HEK293T (cell line): ENCODE measurements around the gene WNT3A.

Experiments
- BHLHE40 ChIP-seq: fragments of 450-650 bp; IDR thresholded peaks from 2 replicates; pipeline ENCODE4 v1.6.1; 2016; ENCODE audit warnings: mild to moderate bottlenecking, moderate library complexity, borderline replicate concordance
- CTBP1 ChIP-seq: fragments of 450-650 bp; IDR thresholded peaks from 2 replicates; pipeline ENCODE4 v1.6.1; 2016; ENCODE audit warnings: borderline replicate concordance
- ELF4 ChIP-seq: fragments of 450-650 bp; IDR thresholded peaks from 2 replicates; pipeline ENCODE4 v1.6.1; 2017; ENCODE audit warnings: antibody characterized with exemption
- FOXA1 ChIP-seq: fragments of 450-650 bp; IDR thresholded peaks from 2 replicates; pipeline ENCODE4 v1.6.1; 2016; ENCODE audit warnings: mild to moderate bottlenecking
- FOXK2 ChIP-seq: fragments of 450-650 bp; IDR thresholded peaks from 2 replicates; pipeline ENCODE4 v1.6.1; 2016; ENCODE audit warnings: mild to moderate bottlenecking
- FOXM1 ChIP-seq: fragments of 450-650 bp; IDR thresholded peaks from 2 replicates; pipeline ENCODE4 v1.6.1; 2017; ENCODE audit warnings: mild to moderate bottlenecking, borderline replicate concordance
- HDGF ChIP-seq: fragments of 450-650 bp; IDR thresholded peaks from 2 replicates; pipeline ENCODE4 v1.6.1; 2017; ENCODE audit warnings: antibody characterized with exemption, borderline replicate concordance
- L3MBTL2 ChIP-seq: fragments of 450-650 bp; conservative IDR thresholded peaks from 2 replicates; pipeline ENCODE4 v1.6.1; 2016; ENCODE audit warnings: mild to moderate bottlenecking
- LEF1 ChIP-seq: fragments of 450-650 bp; IDR thresholded peaks from 2 replicates; pipeline ENCODE4 v1.6.1; 2017; ENCODE audit warnings: mild to moderate bottlenecking, borderline replicate concordance
- NFRKB ChIP-seq: fragments of 450-650 bp; IDR thresholded peaks from 2 replicates; pipeline ENCODE4 v1.6.1; 2016; ENCODE audit warnings: mild to moderate bottlenecking, moderate library complexity
- SP1 ChIP-seq: fragments of 450-650 bp; IDR thresholded peaks from 2 replicates; pipeline ENCODE4 v1.6.1; 2017
- SUZ12 ChIP-seq: fragments of 450-650 bp; IDR thresholded peaks from 2 replicates; pipeline ENCODE4 v1.6.1; 2016; ENCODE audit warnings: mild to moderate bottlenecking
- ZNF384 ChIP-seq: fragments of 450-650 bp; IDR thresholded peaks from 2 replicates; pipeline ENCODE4 v1.6.1; 2016

DNA sequence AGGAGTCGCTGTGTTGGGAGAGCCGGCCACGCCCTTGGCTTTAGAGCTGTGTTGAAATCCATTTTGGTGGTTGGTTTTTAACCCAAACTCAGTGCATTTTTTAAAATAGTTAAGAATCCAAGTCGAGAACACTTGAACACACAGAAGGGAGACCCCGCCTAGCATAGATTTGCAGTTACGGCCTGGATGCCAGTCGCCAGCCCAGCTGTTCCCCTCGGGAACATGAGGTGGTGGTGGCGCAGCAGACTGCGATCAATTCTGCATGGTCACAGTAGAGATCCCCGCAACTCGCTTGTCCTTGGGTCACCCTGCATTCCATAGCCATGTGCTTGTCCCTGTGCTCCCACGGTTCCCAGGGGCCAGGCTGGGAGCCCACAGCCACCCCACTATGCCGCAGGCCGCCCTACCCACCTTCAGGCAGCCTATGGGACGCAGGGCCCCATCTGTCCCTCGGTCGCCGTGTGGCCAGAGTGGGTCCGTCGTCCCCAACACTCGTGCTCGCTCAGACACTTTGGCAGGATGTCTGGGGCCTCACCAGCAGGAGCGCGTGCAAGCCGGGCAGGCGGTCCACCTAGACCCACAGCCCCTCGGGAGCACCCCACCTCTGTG is 91.6 kb downstream of the WNT3A start:
- TF ChIP-seq BHLHE40 (no peak), SP1 (no peak), NFRKB (no peak), SUZ12 (no peak), FOXM1 (no peak), HDGF (no peak), FOXK2 (no peak), FOXA1 (no peak), ZNF384 (no peak), CTBP1 (no peak), L3MBTL2 (no peak), LEF1 (no peak), ELF4 (no peak)
